ENCODE data around the gene ATP13A5.

ATP13A5 gene

DNA sequence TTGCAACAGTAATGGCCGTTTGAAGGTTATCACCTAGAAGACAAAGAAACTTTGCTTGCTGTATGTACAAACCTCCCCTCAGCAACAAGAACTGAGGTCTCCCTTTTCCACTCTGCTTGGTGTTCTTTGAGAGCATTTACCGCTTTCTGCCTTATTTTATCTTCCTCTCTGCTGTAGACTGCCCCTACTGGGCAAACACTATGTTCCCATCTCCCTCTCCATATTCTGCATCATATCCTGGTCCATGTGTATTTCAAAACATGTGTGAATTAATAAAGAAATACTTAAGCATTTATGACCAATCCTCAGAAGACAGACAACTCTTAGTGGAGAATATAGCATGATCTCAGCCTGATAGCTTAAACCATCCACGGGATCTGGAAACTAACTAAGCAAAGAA, 64.4 kb downstream of the ATP13A5 start:
- no peaks in the 10 kb centered on the region for H3K4me1 Mint-ChIP-seq
- no peak overlapping the region for H3K4me3 Mint-ChIP-seq
- no peak overlapping the region for H3K27ac Mint-ChIP-seq
- H3K36me3 Mint-ChIP-seq: no peaks in the 10 kb centered on the region
- H3K27me3 Mint-ChIP-seq: peaks cover 3% of the 10 kb centered on the region
- H3K9me3 Mint-ChIP-seq: no peaks in the 10 kb centered on the region

DNA sequence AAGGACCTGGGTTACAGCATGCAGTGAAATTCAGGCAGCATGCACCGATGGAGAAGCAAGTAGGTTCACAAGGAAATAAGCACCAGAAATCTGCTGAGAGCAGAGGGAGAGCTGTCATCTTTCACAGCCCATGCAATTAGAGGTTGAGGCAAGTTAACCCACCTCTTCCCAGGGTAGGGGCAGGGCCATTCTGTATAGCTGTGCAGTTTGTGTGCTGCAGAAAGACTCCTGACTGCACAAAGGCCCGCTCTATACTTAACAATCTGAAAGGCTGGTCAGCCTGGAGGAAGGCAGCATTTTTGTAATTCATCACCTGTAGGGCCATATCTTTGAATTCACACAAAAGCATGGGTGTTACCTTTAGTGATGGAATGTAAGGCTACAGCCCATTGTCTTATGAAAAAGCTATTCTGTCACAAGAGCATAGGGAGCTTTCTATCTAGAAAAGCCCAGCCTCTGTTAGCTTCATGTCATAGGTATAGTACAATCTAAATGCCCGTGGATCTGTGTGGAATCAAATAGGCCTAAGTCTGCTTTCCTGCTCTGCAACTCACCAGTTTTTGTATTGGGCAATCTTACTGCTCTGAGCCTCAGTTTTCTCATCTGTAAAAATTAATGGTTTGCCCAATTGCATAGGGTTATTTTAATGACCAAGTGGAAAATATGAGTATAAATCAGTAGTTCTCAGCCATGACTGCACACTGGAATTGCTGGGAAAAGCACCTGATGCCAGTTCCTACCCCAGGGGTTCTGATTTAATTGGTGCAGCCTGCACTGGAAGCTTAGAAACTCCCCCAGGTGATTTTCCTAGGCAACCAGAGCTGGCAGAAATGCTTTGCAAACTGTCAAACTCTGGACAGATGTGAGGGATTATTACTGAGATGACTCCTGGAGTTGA, 65.2 kb downstream of the ATP13A5 start:
- H3K9me3 Mint-ChIP-seq: no peaks in the 10 kb centered on the region

DNA sequence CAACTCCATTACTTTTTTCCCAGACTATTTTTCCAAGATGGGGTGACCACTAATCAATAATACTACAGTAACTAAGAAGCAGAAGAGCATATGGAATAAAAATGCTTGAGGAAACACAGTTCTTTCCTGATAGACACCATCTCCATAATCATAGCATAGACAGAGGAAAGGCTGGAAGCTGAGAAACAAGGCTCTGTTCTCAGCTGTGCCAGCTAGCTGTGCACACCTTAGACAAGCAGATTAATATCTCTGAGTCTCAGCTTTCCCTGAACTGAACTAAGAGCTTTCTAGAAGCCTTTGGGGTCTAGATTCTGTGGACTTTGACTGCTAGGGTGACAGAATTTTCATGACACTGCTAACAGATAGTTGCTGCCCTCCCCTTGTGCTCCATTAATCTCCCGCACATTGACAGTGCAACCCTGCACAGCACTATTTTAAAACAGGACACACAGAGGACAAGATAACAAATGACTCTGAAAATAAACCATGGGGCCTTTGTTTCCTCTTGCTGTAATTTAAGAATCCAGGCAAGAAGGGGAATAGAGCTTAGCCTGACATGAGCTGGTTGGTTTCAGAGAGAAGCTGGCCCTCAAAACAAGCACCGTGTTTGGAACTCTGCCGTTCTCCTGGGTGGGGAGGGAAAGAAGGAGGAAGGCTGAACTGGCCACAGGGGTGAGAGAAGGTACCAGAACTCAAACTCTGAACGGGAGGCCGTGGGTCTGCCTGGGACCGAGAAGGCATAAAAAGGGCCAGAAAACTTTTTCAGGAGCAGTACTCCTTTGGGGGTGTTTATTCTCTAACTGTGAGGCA, 67.4 kb downstream of the ATP13A5 start:
- no peaks in the 10 kb centered on the region for H3K9me3 Mint-ChIP-seq
- H3K27ac Mint-ChIP-seq: no peak overlapping the region
- H3K4me3 Mint-ChIP-seq: no peak overlapping the region
- no peaks in the 10 kb centered on the region for H3K4me1 Mint-ChIP-seq
- no peaks in the 10 kb centered on the region for H3K36me3 Mint-ChIP-seq
- H3K27me3 Mint-ChIP-seq: peaks cover 3% of the 10 kb centered on the region

More for the DNA sequence above, 65.2 kb downstream of the ATP13A5 start:
- no peaks in the 10 kb centered on the region for H3K4me1 Mint-ChIP-seq
- no peak overlapping the region for H3K27ac Mint-ChIP-seq
- peaks cover 3% of the 10 kb centered on the region for H3K27me3 Mint-ChIP-seq
- H3K4me3 Mint-ChIP-seq: no peak overlapping the region
- H3K36me3 Mint-ChIP-seq: no peaks in the 10 kb centered on the region

DNA sequence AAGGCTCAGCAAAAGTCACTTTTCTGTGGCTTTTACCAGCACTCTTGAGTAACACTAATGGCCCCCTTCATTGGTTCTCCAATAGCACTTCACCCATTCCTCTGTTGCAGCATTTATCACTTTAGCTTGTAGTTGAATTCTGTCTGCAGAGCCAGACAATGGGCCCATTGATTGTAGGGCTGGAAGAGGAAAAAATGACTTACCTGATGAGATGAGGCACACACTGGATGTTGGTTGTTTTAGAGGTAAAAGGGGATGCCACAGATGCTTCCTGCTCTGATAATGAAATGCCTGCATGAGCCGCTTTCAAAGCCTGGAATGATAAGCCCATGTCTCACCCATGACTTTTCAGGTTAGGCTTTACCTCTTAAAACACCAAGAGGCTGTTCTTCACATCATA, 73.2 kb downstream of the ATP13A5 start:
- Mint-ChIP-seq H3K9me3 (no peaks in the 10 kb centered on the region), H3K4me1 (no peaks in the 10 kb centered on the region), H3K27me3 (peaks cover 5% of the 10 kb centered on the region), H3K27ac (no peak overlapping the region), H3K36me3 (no peaks in the 10 kb centered on the region), H3K4me3 (no peak overlapping the region)

DNA sequence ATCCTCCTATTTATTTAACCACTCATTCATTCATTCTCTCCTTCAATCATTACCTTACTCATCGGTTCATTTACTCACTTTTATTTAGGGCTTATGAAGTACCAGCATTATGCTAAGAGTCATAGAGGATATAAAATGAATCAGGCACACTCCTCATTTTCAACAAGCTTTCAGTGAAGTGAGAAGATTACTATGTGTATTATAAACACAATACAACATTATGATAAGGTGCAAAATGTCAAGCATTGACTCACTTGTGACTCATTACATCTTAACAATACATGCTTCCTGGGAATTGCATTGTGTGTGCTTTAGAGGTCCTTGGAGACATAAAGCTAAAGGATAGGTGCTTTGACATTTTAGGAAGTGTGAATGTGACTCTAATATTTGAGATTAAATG, 77.1 kb downstream of the ATP13A5 start:
- H3K27me3 Mint-ChIP-seq: peaks cover 5% of the 10 kb centered on the region
- no peaks in the 10 kb centered on the region for H3K9me3 Mint-ChIP-seq
- no peak overlapping the region for H3K27ac Mint-ChIP-seq
- no peaks in the 10 kb centered on the region for H3K4me1 Mint-ChIP-seq
- H3K36me3 Mint-ChIP-seq: no peaks in the 10 kb centered on the region
- no peak overlapping the region for H3K4me3 Mint-ChIP-seq

DNA sequence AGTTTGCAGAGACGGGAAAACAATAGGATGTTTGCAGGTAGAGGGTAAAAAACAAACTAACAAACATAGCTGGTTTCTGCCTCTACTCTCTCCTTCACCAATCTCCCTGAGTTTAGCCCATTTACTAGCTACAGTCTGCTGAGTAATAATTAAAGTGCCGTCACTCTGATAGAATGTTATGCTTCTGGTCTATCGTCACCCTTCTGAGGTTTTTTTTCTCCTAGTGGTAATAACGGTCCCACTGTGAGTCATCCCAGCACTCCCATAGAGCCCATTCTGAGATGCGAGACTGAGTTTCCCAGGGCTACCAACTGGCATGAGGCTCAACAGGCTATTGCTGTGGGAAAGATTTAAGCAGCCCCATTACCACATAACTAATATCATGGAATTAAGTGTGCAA, 81.1 kb downstream of the ATP13A5 start:
- H3K36me3 Mint-ChIP-seq: no peaks in the 10 kb centered on the region
- no peaks in the 10 kb centered on the region for H3K4me1 Mint-ChIP-seq
- no peak overlapping the region for H3K4me3 Mint-ChIP-seq
- H3K9me3 Mint-ChIP-seq: no peaks in the 10 kb centered on the region
- peaks cover 2% of the 10 kb centered on the region for H3K27me3 Mint-ChIP-seq
- no peak overlapping the region for H3K27ac Mint-ChIP-seq

DNA sequence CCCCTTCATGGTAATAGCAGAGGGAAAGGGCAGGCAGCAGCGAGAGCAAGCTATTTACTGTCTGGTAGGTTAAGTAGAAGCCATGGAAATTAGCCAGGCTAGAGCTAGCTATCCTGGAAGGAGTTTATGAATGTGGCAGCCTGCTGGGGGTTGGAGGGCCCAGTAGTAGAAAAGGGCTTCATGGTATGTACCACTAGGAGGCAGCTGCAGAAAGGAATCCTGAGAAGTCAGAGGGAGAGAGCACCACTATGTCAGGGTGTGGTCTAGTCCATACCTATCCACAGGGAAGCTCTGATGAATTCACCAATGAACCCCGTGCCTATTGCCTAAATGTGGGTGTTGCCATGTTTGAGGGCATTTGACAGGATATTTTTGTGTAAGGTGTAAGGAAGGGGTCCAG, 82.6 kb downstream of the ATP13A5 start:
- Mint-ChIP-seq H3K27ac (no peak overlapping the region), H3K4me3 (no peak overlapping the region), H3K4me1 (no peaks in the 10 kb centered on the region), H3K9me3 (no peaks in the 10 kb centered on the region), H3K36me3 (no peaks in the 10 kb centered on the region), H3K27me3 (no peaks in the 10 kb centered on the region)

DNA sequence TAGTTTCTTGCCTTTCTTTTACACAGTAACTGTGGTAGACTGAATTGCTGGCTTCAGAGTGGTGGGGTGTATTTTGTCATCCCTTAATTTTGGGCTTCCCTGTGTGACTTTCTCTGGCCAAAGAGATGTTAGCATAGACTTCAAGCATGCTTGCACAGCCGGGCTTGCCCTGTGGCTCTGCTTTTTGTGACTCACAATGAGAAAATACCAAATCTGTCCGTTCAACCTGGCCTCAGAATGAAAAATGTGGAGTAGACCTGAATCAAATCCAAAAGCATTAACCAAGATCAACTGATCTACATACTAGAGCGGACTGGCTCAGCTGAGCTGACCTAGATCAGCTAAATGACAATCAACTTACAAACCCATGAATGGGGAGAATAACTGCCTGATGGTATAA, 86.2 kb downstream of the ATP13A5 start:
- H3K4me1 Mint-ChIP-seq: no peaks in the 10 kb centered on the region
- H3K4me3 Mint-ChIP-seq: no peak overlapping the region
- no peaks in the 10 kb centered on the region for H3K36me3 Mint-ChIP-seq
- no peak overlapping the region for H3K27ac Mint-ChIP-seq
- peaks cover 4% of the 10 kb centered on the region for H3K27me3 Mint-ChIP-seq
- H3K9me3 Mint-ChIP-seq: peaks cover 12% of the 10 kb centered on the region

DNA sequence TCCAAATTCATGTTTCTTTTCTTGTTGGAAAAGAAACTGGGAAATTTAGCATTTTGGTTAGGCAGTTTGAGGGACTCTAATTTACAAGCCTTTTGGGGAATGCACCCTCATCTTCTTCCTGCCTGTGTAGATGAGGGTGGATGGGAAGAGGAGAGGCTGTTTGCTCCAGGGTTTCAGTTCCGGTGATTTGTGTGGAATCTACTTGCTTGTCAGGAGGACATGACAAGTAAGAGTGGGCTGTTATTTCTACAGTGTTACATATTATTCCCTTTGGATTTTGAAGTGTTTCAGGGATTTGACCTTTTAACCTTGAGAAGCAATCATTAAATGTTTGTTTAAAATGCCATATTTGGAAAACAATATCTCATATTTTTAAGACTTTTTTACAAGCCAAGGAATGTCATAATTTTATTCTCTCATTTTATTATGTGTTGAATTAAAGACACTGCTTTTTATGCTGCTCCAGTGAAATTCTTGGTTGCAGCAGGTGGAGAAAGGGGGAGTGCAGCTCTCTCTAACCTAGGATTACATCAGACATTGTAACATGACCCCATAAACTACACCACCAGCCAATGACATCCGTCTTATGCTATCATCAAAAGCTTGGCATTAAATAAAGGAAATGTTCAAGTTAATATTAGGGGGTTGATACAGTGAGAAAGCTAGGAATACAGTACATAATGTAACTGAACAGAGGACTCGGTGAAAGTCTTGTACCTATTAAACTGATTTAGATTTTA, 107.3 kb downstream of the ATP13A5 start:
- Mint-ChIP-seq H3K4me3 (no peak overlapping the region), H3K4me1 (no peaks in the 10 kb centered on the region), H3K27ac (no peak overlapping the region), H3K9me3 (no peaks in the 10 kb centered on the region), H3K36me3 (no peaks in the 10 kb centered on the region), H3K27me3 (no peaks in the 10 kb centered on the region)

DNA sequence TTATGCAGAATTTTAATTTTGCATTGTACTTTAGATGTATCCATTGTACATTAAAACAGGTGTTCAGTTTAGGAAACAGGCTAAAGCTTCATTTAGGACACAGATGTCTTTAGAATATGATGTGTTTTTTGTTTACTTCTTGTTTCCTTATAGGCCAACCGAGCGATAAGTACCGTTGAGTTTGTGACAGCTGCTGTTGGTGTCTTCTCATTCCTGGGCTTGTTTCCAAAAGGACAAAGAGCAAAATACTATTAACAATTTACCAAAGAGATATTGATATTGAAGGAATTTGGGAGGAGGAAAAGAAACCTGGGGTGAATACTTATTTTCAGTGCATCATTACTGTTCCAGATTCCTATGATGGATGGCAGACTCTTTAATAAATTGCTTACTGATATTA, 108.1 kb downstream of the ATP13A5 start:
- Mint-ChIP-seq H3K36me3 (no peaks in the 10 kb centered on the region), H3K27me3 (no peaks in the 10 kb centered on the region), H3K4me3 (no peak overlapping the region), H3K9me3 (no peaks in the 10 kb centered on the region), H3K4me1 (no peaks in the 10 kb centered on the region), H3K27ac (no peak overlapping the region)

DNA sequence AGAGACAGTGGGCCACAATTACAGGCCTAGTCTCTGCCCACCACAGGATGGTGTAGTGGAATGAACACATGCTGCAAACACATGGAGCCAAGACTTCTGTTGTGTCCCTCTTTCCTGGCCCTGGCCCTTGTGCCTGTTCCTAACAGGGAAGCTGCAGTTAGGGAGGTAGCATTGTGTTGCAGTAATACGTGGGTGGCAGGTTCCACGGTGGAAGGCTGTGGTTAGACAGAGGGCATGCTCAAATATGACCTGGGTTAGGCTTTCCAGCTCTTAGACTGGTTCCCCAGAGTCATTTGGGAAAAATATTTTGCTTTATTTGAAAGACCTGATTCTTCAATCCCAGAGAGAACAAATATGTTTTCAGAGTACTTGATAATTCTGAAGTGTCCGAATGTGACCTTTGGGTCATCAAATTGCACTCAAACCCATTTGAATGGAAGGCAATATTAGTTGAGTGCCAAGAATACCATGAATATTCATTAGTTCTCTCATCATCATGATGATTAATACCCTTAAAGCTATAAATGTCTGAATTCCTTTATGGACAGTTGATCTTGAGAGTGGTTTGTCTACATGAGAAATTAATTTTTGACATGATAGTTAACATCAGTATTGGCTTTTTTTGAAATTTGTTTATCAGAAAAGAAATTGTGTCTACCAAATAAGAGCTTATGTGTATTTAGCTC, 109.1 kb downstream of the ATP13A5 start:
- H3K4me3 Mint-ChIP-seq: no peak overlapping the region
- H3K4me1 Mint-ChIP-seq: no peaks in the 10 kb centered on the region
- H3K27ac Mint-ChIP-seq: no peak overlapping the region
- no peaks in the 10 kb centered on the region for H3K27me3 Mint-ChIP-seq
- H3K9me3 Mint-ChIP-seq: no peaks in the 10 kb centered on the region
- no peaks in the 10 kb centered on the region for H3K36me3 Mint-ChIP-seq

DNA sequence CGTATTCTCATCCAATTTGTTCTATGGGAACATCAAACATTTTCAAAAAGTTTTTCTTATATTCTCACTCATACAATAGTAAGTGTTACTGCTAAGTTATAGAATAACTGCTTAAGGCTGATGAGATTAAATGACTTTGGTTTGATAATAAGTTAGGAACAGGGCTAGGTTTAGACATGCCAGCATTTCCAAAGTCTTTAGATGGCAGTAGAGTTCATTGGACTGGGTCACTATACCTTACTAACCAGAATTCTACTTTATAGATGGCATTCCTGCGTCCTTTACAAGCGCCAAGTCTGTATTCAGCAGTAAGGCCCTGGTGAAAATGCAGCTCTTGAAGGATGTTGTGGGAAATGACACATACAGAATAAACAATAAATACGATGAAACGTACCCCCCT, 115.8 kb downstream of the ATP13A5 start:
- no peaks in the 10 kb centered on the region for H3K9me3 Mint-ChIP-seq
- no peaks in the 10 kb centered on the region for H3K36me3 Mint-ChIP-seq
- no peak overlapping the region for H3K27ac Mint-ChIP-seq
- H3K27me3 Mint-ChIP-seq: no peaks in the 10 kb centered on the region
- no peak overlapping the region for H3K4me3 Mint-ChIP-seq
- no peaks in the 10 kb centered on the region for H3K4me1 Mint-ChIP-seq

DNA sequence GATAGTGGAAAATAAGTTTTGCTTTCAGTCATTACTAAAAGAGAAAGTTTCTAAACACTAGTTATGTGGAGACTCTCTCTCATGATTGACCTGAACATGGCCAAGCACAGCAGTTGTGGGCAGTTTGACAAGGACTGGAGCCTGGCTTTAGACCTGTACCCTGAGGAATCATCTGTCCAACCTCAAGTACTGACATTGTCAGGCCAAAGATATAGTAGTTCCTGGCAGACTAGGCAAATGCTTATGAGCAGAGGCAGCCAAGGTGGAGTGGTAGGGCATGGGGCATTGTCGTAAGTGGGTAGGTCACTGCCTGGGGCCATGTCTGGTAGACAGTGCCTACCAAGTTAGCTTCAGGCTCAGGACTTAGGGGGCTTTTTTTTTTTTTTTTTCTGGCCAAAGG, 116.6 kb downstream of the ATP13A5 start:
- Mint-ChIP-seq H3K4me3 (no peak overlapping the region), H3K27me3 (peaks cover 2% of the 10 kb centered on the region), H3K9me3 (no peaks in the 10 kb centered on the region), H3K4me1 (no peaks in the 10 kb centered on the region), H3K36me3 (no peaks in the 10 kb centered on the region), H3K27ac (no peak overlapping the region)

DNA sequence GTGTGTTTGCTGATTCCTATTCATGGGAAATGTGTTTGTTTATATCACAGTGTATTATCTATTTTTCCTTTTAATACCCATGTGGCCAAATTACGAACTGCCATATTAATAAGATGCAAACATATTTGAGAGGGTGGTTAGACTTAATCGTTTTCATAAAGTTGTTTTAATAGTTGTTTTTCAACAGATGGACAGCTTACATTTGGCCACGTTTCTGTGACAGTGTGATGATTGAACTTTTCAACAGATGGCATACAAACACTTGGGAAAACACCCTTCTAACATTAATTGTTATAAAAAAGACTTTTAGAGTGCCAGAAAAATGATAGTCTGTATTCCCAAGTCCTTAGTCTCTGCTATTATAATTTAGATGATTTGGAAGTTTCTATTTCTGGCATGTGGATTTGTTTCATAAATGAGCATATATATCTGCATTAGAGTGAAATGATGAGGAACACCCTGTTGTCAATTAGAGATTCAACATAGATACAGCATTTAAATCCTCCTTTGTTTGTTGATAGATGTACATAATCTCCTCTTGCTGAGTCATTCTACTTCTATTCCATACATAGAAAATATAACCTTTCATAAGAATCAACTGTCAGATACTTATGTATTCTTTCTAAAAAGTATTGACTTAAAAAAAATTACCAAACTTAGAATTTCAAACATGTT, 124.4 kb downstream of the ATP13A5 start:
- H3K4me3 Mint-ChIP-seq: no peak overlapping the region
- peaks cover 17% of the 10 kb centered on the region for H3K27me3 Mint-ChIP-seq
- H3K4me1 Mint-ChIP-seq: no peaks in the 10 kb centered on the region
- H3K36me3 Mint-ChIP-seq: peaks cover 4% of the 10 kb centered on the region
- peaks cover 16% of the 10 kb centered on the region for H3K9me3 Mint-ChIP-seq
- H3K27ac Mint-ChIP-seq: no peak overlapping the region

DNA sequence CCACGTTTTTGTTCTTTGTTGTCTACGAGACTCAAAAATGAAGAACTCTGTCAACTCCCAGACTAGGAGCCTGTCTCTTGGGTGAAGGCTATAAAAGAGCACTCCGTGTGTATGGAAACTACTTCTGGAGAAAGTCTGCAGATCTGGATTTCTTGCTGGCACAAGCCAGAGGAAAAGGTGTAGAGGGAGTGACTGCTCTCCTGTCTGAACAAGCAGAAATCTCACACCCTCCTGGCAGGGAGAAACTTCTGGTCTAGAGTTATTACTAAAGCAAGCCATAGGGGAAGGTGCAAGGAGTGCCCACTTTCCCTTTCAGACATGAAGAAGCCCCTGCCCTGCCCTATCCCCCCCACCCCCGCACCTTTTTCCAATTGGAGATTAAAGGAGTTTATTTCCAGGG, 128.1 kb downstream of the ATP13A5 start:
- H3K27me3 Mint-ChIP-seq: peaks cover 7% of the 10 kb centered on the region
- no peak overlapping the region for H3K27ac Mint-ChIP-seq
- peaks cover 5% of the 10 kb centered on the region for H3K36me3 Mint-ChIP-seq
- H3K4me1 Mint-ChIP-seq: no peaks in the 10 kb centered on the region
- H3K9me3 Mint-ChIP-seq: peaks cover 26% of the 10 kb centered on the region
- no peak overlapping the region for H3K4me3 Mint-ChIP-seq

Measured in activated naive CD4-positive, alpha-beta T cell treated with anti-CD3 and anti-CD28 coated beads, Interleukin-2, amount 50 U/mL, for 24 hours (primary cell).